Panc1 (cell line): Measurements from ENCODE around the gene TPRX1.
"Not testable (repeated sequence)": the region's sequence is repeated elsewhere in the genome, so short reads cannot be mapped to it uniquely, and the experiment has no call there.

ENCODE experiments used
- CTCF ChIP-seq: fragments of 450-650 bp; IDR thresholded peaks from 2 replicates; pipeline ENCODE4 v1.5.1; 2017; ENCODE audit warnings: mild to moderate bottlenecking
- POLR2AphosphoS5 ChIP-seq: IDR thresholded peaks from 2 replicates; pipeline ENCODE4 v1.6.1; 2012; ENCODE audit warnings: mild to moderate bottlenecking, low read depth, low read length, moderate library complexity
- SIN3A ChIP-seq: IDR thresholded peaks from 2 replicates; pipeline ENCODE4 v1.6.1; 2012; ENCODE audit warnings: low read depth, mild to moderate bottlenecking, low read length, moderate library complexity, borderline replicate concordance; ENCODE audit not compliant: insufficient read depth

DNA sequence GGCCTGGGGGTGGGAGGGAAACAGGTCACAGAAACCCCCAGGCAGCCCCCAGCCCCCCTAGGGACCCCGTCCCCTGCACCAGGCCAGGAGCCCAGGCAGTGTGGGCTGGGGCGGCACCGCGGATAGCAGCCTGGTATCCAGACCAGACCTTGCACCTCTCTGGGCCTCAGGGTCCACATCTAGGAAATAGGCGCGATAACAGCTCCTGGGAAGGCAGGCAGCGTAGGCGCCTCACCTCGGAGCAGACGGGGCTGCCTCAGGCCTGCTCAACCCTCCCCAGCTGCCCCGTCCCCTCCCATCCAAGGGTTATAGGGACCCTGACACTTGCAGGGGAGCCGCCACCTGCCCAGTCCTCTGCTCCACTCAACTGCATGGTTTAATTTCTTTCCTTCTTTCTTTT, 680 bp downstream of the TPRX1 start:
- not testable (repeated sequence) for TF ChIP-seq CTCF, SIN3A, POLR2AphosphoS5
